ENCODE data around the gene GALNS. TPM values are rescaled to one million over a fixed set of nuclear protein-coding genes. Genes with fewer than 3 reads are reported as not detected.

Gene GALNS
- total and polyA plus RNA-seq, 2 donors (not counting 3 experiments of a cell fraction or from before 2014, with no cell fraction given) = 21.8 to 40.2 TPM

DNA sequence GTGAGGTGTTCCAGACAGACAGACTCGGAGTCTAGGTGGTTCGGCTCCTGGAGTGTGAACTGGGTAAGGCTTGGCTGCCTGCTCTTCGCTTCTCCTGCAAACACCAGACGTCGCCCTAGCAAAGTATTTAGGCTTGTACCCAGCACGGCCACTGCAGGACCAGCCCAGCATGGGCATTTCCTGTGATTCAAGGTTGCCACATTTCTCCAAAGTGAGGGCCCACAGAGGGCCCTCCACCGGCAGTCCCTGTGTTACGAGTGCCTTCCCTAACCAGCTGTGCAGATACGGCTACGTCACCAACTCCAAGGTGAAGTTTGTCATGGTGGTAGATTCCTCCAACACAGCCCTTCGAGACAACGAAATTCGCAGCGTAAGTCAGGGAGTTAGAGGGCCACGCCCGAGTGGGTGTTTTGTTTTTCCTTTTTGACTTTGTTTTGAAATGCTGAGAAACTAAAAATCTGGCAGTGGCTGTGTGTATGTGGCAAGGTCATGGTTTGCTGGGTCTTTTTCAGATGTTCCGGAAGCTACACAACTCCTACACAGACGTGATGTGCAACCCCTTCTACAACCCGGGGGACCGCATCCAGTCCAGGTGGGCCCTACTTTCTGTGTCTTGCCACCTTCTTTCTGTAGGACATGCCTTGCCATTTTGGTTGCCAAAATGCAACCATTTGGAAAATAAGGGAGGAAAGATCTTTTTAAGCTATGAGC lies 2.8 kb upstream of the GALNS start:
- Histone ChIP-seq H3K9ac (replicated peaks; ENCODE audit: extremely low read depth, insufficient read depth, low read length) (no peak overlapping the region), H3K27me3 (ENCODE audit: control insufficient read depth in 2 of 2, insufficient read depth in 2 of 2, low read length in 2 of 2) (no peaks in the 10 kb centered on the region), H3K9me1 (replicated peaks; ENCODE audit: control insufficient read depth, extremely low read depth, insufficient read depth, low read length) (no peaks in the 10 kb centered on the region), H3K79me2 (ENCODE audit: control insufficient read depth, insufficient read depth, low read length) (peaks cover 4% of the 10 kb centered on the region), H2AFZ (ENCODE audit: low read depth, low read length) (no peak overlapping the region), H3K4me1 (ENCODE audit: control insufficient read depth, extremely low read depth, insufficient read depth, low read length) (peaks cover 4% of the 10 kb centered on the region), H3K4me3 (replicated peaks in 1 of 3; ENCODE audit: insufficient read depth in 1 of 3, low read depth in 1 of 3, low read length in 3 of 3) (no peak overlapping the region), H4K20me1 (replicated peaks; ENCODE audit: control insufficient read depth, extremely low read depth, insufficient read depth, low read length) (no peaks in the 10 kb centered on the region), H3K36me3 (ENCODE audit: control insufficient read depth in 2 of 2, extremely low read depth in 1 of 2, insufficient read depth in 2 of 2, low read length in 2 of 2) (peaks cover 0 to 24% of the 10 kb centered on the region in 2 experiments), H3K4me2 (ENCODE audit: insufficient read depth, low read length) (no peak overlapping the region), H3K27ac (ENCODE audit: insufficient read depth, low read depth, low read length) (no peak overlapping the region), H3K9me3 (replicated peaks; ENCODE audit: control insufficient read depth, insufficient read depth, low read length) (no peaks in the 10 kb centered on the region)
- DNase-seq (ENCODE audit: low read depth, low spot score) (no peak), FAIRE-seq (no peak)
- intact Hi-C loops (cut with micrococcal nuclease) = no loop called here
- CTCF ChIA-PET = no interaction called here
- POLR2A ChIA-PET = no interaction called here
- no peak for TF ChIP-seq JUN (IDR thresholded peaks at IDR 0.05; ENCODE audit: borderline replicate concordance, insufficient read depth, insufficient read length, low read depth)
- TF ChIP-seq GATA2 (IDR thresholded peaks at IDR 0.05; ENCODE audit: insufficient read depth, insufficient read length, low read depth, low read length) = no peak
- no peak for TF ChIP-seq FOS (IDR thresholded peaks at IDR 0.05; ENCODE audit: borderline replicate concordance, insufficient read depth, low read length)
- no peak for TF ChIP-seq POLR2A (IDR thresholded peaks at IDR 0.05; ENCODE audit: low read depth, low read length)
- TF ChIP-seq, protein P1, sequence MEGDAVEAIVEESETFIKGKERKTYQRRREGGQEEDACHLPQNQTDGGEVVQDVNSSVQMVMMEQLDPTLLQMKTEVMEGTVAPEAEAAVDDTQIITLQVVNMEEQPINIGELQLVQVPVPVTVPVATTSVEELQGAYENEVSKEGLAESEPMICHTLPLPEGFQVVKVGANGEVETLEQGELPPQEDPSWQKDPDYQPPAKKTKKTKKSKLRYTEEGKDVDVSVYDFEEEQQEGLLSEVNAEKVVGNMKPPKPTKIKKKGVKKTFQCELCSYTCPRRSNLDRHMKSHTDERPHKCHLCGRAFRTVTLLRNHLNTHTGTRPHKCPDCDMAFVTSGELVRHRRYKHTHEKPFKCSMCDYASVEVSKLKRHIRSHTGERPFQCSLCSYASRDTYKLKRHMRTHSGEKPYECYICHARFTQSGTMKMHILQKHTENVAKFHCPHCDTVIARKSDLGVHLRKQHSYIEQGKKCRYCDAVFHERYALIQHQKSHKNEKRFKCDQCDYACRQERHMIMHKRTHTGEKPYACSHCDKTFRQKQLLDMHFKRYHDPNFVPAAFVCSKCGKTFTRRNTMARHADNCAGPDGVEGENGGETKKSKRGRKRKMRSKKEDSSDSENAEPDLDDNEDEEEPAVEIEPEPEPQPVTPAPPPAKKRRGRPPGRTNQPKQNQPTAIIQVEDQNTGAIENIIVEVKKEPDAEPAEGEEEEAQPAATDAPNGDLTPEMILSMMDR (IDR thresholded peaks at IDR 0.05; ENCODE audit: extremely low read depth in 1 of 2, insufficient read depth in 1 of 2, low read depth in 1 of 2, low read length in 2 of 2) = no peak
- no peak for TF ChIP-seq EZH2 (IDR thresholded peaks at IDR 0.05; ENCODE audit: borderline replicate concordance, low read depth, low read length, severe bottlenecking)
- TF ChIP-seq POLR2AphosphoS5 (IDR thresholded peaks at IDR 0.05; ENCODE audit: insufficient read depth, low read depth, low read length) = no peak
- TF ChIP-seq MYC (IDR thresholded peaks at IDR 0.05; ENCODE audit: low read depth, low read length) = no peak
- TF ChIP-seq, protein P2, sequence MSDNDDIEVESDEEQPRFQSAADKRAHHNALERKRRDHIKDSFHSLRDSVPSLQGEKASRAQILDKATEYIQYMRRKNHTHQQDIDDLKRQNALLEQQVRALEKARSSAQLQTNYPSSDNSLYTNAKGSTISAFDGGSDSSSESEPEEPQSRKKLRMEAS (IDR thresholded peaks at IDR 0.05; ENCODE audit: insufficient read depth, insufficient read length) = no peak
- BruUV-seq (replicated peaks) = no TSS peak
- dilution Hi-C loops (cut with MboI; ENCODE audit: extremely low pct_ligation_motif_present, low sequenced_read_pairs) = no loop called here
